Measurements from ENCODE around the gene LDLRAD1. TPM values are rescaled to one million over a fixed set of nuclear protein-coding genes. Genes with fewer than 3 reads are reported as not detected.
A peak's percentile ranks its signal among the peaks of the same experiment; 100 is the strongest.

Gene LDLRAD1
- total RNA-seq, 2 donors from 2014 or later = not detected

- no peaks in the 10 kb centered on the region for H3K27me3 Mint-ChIP-seq (ENCODE audit: insufficient read depth)
Measured at GRCh38 chr1:54053745-54054437, 35.9 kb upstream of the LDLRAD1 start.

DNA sequence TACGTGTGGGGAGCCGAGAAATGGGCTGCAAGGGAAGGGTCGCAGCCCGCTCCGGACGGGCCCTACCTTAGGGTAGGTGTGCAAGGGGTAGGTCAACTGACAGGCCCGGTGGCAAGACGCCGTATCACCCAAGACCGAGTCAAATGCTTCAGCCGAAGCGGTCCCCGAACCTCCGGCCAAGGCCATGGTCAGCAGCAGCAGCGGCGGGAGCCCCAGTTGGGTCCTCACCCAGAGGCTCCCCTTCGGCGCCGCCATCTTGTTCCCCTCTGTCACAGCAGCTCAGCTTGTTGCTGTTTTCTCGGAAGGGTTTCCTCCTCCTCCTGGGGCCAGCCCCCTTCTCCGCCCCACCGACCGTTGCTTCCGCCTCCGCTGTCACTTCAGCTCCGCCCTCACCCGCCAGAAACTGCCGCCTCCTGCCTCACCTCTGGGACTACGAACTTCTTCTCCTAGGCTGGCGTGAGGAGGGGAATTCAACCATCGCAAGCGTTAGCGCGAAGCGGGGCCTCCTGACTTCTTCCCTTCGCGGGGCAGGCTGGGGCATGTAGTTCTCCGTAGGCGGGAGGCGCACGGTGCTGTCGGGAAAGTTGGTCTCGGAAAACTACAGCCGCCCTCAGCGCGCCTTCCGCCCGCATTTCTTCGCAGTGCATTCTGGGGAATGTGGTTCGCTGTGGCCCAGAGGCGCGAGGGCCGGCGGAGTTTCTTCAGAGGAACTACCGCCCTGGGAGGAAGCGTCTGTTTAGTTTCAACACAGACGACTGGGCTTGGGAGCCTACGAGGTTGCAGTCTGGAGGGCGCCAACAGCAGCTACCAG, 35.2 kb upstream of the LDLRAD1 start, which contains the start of the genes TCEANC2 and TMEM59:
TCEANC2 (plus strand) TSS at position 675 of the 811 bp plus-strand sequence. CDS start 815 bp downstream, outside the sequence.
TMEM59 (minus strand) TSS at position 271 of the 811 bp plus-strand sequence; CDS start at position 255, 16 bp downstream.
- H3K4me1 Mint-ChIP-seq = peaks cover 8% of the 10 kb centered on the region
- no peak within 1 kb of the TSS for H3K27ac Mint-ChIP-seq
- 0% methylated on average over 24 to 59 of the region's 59 CpGs for WGBS, 2 experiments (ENCODE audit: insufficient coverage in 1 of 2, insufficient read length in 1 of 2)
- Histone ChIP-seq H3K9ac (ENCODE audit: extremely low read depth, low read length, poor library complexity, severe bottlenecking) (peak within 1 kb of the TSS; percentile 91), H3K9me3 (ENCODE audit: control insufficient read depth, low read length) (no peaks in the 10 kb centered on the region), H3K27me3 (ENCODE audit: control insufficient read depth, insufficient read depth, low read length, poor library complexity, severe bottlenecking) (no peaks in the 10 kb centered on the region), H3K4me1 (ENCODE audit: control insufficient read depth, insufficient read depth, low read length) (peaks cover 10% of the 10 kb centered on the region), H3K4me3 (ENCODE audit: low read length) (peak within 1 kb of the TSS; percentile 94), H3K27ac (ENCODE audit: low read depth, low read length) (peak within 1 kb of the TSS; percentile 89), H3K36me3 (ENCODE audit: control insufficient read depth, insufficient read depth, low read length) (no peaks in the 10 kb centered on the region)
- no peak within 1 kb of the TSS for H3K4me3 Mint-ChIP-seq
- no peaks in the 10 kb centered on the region for H3K27me3 Mint-ChIP-seq (ENCODE audit: insufficient read depth)
- DNase-seq = peak; percentile 99
- no peak for TF ChIP-seq CTCF (conservative IDR thresholded peaks at IDR 0.05)
- H3K36me3 Mint-ChIP-seq (ENCODE audit: low read depth) = peaks cover 5% of the 10 kb centered on the region
- no peaks in the 10 kb centered on the region for H3K9me3 Mint-ChIP-seq

More at GRCh38 chr1:54053745-54054437, 35.9 kb upstream of the LDLRAD1 start:
- peaks cover 8% of the 10 kb centered on the region for H3K4me1 Mint-ChIP-seq
- TF ChIP-seq CTCF (conservative IDR thresholded peaks at IDR 0.05) = no peak
- H3K4me3 ChIP-seq (ENCODE audit: low read length) = peak overlapping the region; percentile 94
- H3K9me3 Mint-ChIP-seq = no peaks in the 10 kb centered on the region
- H3K27ac Mint-ChIP-seq = no peak overlapping the region
- no peaks in the 10 kb centered on the region for H3K9me3 ChIP-seq (ENCODE audit: control insufficient read depth, low read length)
- H3K27me3 ChIP-seq (ENCODE audit: control insufficient read depth, insufficient read depth, low read length, poor library complexity, severe bottlenecking) = no peaks in the 10 kb centered on the region
- no peak overlapping the region for H3K4me3 Mint-ChIP-seq
- peak overlapping the region; percentile 91 for H3K9ac ChIP-seq (ENCODE audit: extremely low read depth, low read length, poor library complexity, severe bottlenecking)
- H3K4me1 ChIP-seq (ENCODE audit: control insufficient read depth, insufficient read depth, low read length) = peaks cover 10% of the 10 kb centered on the region
- no peak for DNase-seq
- H3K36me3 Mint-ChIP-seq (ENCODE audit: low read depth) = peaks cover 6% of the 10 kb centered on the region
- peak overlapping the region; percentile 69 for H3K27ac ChIP-seq (ENCODE audit: low read depth, low read length)
- no peaks in the 10 kb centered on the region for H3K36me3 ChIP-seq (ENCODE audit: control insufficient read depth, insufficient read depth, low read length)
- WGBS, 2 experiments (ENCODE audit: insufficient coverage in 1 of 2, insufficient read length in 1 of 2) = 31 to 35% methylated on average over 17 to 21 of the region's 21 CpGs

DNA sequence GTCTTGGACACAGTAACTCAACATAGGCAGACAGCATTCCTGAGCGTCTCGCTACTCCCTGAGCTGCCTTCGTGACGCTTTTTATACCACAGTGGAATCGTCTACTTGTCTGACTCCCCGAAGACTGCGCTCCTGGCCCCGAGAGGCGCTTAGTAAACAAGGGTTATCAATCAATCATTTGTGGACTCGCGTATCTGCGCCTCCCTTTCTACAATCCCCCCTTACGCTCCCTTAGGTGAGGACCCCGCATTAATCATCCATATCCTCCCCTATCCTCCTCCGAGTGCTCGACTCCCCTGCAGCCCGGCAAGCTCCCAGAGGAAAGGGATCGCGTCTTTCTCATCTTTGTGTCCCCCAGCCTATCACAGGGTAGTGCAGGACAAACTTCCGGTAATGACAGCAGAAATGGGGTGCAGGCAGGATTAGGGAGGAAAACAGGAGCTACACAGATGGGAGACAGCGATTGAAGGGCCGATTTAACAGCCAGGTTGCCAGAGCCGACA, 34.5 kb upstream of the LDLRAD1 start:
- no peak overlapping the region for H3K27ac Mint-ChIP-seq
- TF ChIP-seq CTCF (conservative IDR thresholded peaks at IDR 0.05) = no peak
- H3K9me3 Mint-ChIP-seq = no peaks in the 10 kb centered on the region
- Histone ChIP-seq H3K4me3 (ENCODE audit: low read length) (peak overlapping the region; percentile 94), H3K9ac (ENCODE audit: extremely low read depth, low read length, poor library complexity, severe bottlenecking) (peak overlapping the region; percentile 91), H3K27ac (ENCODE audit: low read depth, low read length) (peak overlapping the region; percentile 89), H3K36me3 (ENCODE audit: control insufficient read depth, insufficient read depth, low read length) (no peaks in the 10 kb centered on the region), H3K27me3 (ENCODE audit: control insufficient read depth, insufficient read depth, low read length, poor library complexity, severe bottlenecking) (no peaks in the 10 kb centered on the region), H3K9me3 (ENCODE audit: control insufficient read depth, low read length) (no peaks in the 10 kb centered on the region), H3K4me1 (ENCODE audit: control insufficient read depth, insufficient read depth, low read length) (peaks cover 10% of the 10 kb centered on the region)
- 0% methylated on average over 18 to 23 of the region's 23 CpGs for WGBS, 2 experiments (ENCODE audit: insufficient coverage in 1 of 2, insufficient read length in 1 of 2)
- H3K4me1 Mint-ChIP-seq = peaks cover 8% of the 10 kb centered on the region
- no peaks in the 10 kb centered on the region for H3K27me3 Mint-ChIP-seq (ENCODE audit: insufficient read depth)
- peaks cover 3% of the 10 kb centered on the region for H3K36me3 Mint-ChIP-seq (ENCODE audit: low read depth)
- H3K4me3 Mint-ChIP-seq = no peak overlapping the region
- peak; percentile 77 for DNase-seq
